ENCODE data around the gene ZNF488.

GRCh38 chr10:47383261-47384147, 589 bp downstream of the ZNF488 start:
- TF ChIP-seq CTCF (IDR thresholded peaks at IDR 0.05; ENCODE audit: low read depth, low read length, poor library complexity, severe bottlenecking) = no peak
- TF ChIP-seq EZH2phosphoT487 (IDR thresholded peaks at IDR 0.05; ENCODE audit: borderline replicate concordance, low read length) = no peak
